HG02973 (cell line): ENCODE data around the gene F12.
A peak's percentile ranks its signal among the peaks of the same experiment; 100 is the strongest.
"Not testable (repeated sequence)": the region's sequence is repeated elsewhere in the genome, so short reads cannot be mapped to it uniquely, and the experiment has no call there.

ENCODE experiments used
- ATAC-seq: cut with Tn5 transposase; IDR thresholded peaks from one replicate; pipeline ENCODE4 v1.9.1; 2021; ENCODE audit warnings: moderate library complexity; ENCODE audit not compliant: unreplicated experiment

The F12 gene

GRCh38 chr5:177417081-177417480 lies 7.7 kb upstream of the F12 start:
- not testable (repeated sequence) for ATAC-seq

GRCh38 chr5:177414481-177414880 lies 5.1 kb upstream of the F12 start:
- no peak for ATAC-seq

- peak; percentile 51 for ATAC-seq
These were observed 3.4 kb upstream of the F12 start for GRCh38 chr5:177412603-177413233.

- no peak for ATAC-seq
These were observed 1.2 kb upstream of the F12 start for GRCh38 chr5:177410575-177410974.

- ATAC-seq: no peak
These were observed 3.6 kb downstream of the F12 start for GRCh38 chr5:177405805-177406204.

DNA sequence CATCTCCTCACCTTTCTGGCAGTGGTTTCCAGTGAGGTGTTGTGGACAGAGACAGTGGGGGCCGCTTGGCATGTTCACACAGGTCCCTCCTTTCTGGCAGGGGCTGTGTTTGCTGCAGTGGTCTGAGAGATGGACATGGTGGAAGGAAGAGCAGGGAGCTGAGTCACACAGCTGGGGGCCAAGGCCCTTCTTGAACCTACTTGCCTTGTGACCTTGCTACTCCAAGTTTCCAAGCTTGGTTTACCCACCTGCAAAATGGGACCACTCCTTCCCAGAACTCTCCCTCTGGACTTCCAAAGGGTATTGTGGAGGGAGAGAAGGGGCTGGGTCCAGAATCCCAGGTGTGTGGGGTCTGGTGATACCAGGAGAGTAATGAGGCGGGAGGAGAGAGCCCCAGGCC lies 4.1 kb downstream of the F12 start:
- no peak for ATAC-seq

DNA sequence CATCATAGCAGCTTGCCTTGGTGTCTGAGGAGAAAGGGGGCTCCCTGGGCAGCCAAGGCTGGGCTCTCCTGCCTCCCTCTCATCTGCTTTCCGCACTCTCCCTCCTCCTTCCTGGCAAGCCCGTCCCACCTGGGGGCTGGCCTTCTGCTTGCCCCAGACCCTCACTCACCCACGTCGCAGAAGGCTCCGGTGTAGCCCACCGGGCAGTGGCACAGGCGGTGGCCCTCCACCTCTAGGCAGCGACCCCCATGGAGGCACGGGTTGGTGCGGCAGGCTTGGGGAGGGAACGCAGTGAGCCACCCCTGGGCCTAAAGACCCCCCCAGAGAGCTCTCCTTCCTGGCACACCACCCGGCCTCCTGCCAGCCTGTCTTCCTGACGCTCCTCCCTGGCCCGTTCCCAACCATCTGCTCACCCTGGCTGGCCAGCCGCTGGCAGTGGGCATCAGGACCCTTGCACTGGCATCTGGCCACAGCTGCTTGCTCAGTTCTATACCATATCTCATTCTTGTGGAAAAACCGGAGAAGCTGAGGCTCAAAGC lies 4.7 kb downstream of the F12 start:
- ATAC-seq: no peak

DNA sequence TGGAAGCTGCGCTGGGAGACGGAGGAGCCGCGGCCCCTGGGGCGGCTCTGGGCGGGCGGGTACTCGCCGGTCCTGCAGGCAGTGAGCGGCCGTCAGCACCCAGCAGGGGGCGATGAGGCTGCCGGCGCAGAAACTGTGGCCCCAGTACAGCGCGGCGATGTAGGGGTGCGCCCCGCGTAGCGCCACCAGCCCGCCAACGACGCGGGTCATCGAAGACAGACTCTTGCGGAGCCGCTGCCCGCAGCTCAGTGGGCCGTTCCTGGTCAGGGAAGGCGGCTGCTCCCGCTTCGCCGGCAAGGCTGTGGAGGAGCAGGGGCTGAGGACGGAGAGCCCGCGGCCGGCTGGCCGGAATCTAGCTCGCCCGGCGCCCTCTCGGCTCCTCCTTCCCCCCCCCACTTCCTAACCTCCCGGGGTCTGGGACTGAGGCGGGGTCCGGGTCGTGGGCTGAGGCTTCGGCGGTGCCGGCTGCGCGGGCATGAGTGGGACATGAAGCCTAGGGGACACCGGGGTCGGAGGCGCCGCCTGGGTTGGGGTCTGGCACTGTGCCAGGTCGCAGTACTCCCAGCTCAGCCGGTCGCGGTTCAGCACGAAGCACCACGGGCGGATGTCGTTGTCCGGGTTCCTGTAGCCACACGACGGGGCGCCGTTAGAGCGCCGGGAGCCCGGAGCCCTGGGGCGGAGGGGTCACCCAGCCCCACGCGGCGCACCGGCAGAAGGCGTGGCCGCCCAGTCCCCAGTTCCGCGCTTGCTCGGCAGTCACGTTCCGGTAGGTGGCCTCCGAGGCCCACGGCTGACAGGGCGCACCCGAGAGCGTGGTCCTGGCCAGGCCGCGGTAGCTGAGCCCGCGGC lies 5.3 kb downstream of the F12 start:
- ATAC-seq: peak; percentile 72

GRCh38 chr5:177403102-177403791 lies 6.1 kb downstream of the F12 start:
- peak; percentile 8 for ATAC-seq

DNA sequence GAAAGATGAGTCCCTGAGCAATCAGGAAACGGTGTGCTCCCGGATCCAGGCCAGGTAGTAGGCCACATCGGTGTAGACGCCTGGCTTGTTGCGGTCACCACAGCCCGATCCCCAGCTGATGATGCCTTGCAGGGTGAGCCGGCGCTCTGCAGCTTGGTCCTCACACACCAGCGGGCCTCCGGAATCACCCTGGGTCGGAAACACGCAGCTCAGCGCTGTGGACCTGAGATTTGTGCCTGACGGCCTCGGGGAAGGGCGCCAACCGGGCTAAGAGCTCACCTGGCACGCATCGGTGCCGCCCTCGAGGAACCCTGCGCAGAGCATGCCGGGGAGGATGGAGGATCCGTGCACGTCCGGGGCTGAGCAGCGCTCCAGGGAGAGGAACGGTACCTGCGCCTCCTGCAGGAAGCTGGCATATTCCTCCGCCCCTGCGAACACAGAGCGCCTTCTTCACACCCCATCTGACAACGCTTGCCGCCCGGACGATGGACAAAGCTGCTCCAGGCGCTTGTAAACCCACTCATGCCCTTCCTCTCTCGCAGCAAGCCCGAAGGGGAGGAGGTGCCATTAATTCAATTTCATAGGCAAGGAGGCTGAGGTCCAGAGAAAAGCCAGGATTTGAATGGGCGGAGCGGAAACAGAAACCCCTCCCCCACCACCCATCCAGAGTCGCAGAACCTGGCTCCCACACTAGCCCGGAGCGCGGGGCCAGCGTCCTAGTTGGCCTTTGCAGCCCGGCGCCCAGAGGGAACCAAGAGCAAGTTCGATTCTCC lies 6.9 kb downstream of the F12 start:
- no peak for ATAC-seq

DNA sequence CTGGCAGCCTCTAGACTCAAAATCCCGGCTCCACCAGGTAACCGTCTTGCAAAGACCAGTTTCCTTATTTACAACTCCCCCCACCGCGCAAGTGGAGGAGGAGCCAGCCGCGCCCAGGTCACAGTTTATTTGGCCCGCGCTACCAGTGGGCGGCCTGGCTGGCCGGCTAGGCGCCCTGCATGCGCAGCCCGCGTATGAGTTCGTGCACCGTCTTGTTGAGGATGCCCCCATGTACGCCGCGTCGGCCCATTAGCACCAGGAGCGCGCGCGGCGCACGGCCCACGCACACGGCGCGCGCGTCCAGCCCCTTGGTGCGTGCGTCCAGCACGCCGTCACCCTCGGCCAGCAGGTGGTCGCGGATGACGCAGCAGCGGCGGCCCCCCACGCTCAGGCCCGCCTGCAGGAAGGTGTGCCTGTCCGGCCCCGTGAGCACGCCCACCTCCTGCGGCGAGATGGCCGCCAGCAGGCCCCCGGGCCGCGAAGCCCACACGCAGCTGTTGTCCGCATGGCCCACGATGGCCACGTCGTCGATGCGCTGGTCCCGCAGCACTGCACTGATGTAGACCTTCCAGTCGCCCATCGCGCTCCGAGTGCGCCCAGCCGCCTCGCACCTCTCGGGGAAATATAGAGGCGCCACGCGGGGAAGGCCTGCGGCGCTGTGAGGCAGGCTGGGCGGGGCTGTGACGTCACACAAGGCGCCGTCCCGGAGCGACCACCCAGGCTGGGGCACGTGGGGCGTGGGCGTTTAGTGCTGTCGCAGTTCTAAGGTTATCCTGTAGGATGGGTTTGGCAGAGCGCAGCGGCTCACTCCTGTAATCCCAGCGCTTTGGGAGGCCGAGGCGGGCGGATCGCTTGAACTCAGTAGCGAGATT lies 9.1 kb downstream of the F12 start, which contains the start of gene PFN3:
PFN3 (minus strand) TSS at position 665 of the 872 bp plus-strand sequence; CDS start at position 580, 85 bp downstream.
- no peak for ATAC-seq

DNA sequence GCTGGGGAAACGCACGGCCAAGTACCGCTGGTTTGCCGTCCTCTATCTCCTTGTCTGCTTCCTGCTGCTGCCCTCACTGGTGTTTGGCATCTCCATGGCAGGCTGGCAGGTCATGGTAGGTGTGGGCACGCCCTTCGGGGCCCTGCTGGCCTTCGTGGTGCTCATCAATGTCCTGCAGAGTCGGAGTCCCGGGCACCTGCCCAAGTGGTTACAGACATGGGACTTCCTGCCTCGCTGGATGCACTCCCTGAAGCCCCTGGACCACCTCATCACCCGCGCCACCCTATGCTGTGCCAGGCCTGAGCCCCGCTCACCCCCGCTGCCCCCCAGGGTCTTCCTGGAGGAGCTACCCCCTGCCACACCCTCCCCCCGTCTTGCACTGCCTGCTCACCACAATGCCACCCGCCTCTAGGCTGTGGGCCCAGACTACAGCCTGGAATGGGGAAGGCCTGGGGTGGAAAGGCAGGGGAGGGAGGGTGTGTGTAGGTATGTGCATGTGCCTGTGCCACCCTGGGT lies 11.4 kb downstream of the F12 start:
- ATAC-seq: no peak

DNA sequence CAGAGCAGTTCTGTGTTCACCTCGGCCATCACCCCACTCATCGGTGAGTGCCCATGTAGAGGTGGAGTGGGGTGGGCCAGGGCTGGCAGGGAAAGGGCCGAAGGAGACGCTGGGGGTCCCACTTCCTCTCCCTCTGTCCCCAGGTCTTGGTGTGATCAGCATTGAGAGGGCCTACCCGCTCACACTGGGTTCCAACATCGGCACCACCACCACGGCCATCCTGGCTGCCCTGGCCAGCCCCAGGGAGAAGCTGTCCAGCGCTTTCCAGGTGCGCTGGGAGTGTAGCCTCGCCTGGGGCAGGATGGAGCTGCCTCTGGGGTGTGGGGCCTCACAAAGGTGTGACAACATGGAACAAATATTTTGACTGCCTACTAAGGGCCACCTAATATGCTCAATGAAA lies 12.6 kb downstream of the F12 start:
- no peak for ATAC-seq

DNA sequence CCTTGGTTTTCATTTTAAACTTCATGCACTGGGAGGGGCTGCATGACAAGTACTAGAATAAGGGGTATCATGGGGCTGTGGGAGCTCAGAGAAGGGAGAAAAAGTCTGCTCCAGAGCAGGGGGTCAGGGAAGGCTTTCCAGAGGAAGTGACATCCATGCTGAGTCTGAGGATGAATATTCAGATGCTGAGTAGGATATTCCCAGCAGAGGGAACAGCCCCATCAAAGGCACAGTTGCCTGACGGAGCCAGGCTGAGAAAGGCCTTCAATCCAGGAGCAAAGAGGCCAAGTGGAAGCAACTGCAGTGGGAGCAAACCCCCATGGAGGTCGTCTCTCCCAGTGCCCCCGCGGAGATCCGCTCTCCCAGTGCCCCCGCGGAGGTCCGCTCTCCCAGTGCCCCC lies 13.3 kb downstream of the F12 start:
- ATAC-seq: no peak

DNA sequence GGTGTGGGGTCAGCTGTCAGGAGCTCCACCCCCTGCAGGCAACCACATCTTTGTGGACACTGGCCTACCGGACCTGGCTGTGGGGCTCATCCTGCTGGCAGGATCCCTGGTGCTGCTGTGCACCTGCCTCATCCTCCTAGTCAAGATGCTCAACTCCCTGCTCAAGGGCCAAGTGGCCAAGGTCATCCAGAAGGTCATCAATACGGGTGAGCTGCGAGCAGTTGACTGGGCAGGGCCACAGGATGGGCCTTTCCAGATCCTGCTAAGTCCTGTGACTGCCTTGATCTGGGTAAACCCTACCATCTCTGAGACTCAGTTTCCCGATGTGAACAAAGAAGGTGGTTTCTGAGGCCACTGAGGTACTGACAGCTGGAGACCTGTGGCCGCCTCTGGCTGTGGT lies 15.4 kb downstream of the F12 start:
- ATAC-seq: no peak

- no peak for ATAC-seq
These were observed 16.1 kb downstream of the F12 start for GRCh38 chr5:177393206-177393765.

GRCh38 chr5:177392765-177393164 lies 16.6 kb downstream of the F12 start:
- ATAC-seq: no peak

DNA sequence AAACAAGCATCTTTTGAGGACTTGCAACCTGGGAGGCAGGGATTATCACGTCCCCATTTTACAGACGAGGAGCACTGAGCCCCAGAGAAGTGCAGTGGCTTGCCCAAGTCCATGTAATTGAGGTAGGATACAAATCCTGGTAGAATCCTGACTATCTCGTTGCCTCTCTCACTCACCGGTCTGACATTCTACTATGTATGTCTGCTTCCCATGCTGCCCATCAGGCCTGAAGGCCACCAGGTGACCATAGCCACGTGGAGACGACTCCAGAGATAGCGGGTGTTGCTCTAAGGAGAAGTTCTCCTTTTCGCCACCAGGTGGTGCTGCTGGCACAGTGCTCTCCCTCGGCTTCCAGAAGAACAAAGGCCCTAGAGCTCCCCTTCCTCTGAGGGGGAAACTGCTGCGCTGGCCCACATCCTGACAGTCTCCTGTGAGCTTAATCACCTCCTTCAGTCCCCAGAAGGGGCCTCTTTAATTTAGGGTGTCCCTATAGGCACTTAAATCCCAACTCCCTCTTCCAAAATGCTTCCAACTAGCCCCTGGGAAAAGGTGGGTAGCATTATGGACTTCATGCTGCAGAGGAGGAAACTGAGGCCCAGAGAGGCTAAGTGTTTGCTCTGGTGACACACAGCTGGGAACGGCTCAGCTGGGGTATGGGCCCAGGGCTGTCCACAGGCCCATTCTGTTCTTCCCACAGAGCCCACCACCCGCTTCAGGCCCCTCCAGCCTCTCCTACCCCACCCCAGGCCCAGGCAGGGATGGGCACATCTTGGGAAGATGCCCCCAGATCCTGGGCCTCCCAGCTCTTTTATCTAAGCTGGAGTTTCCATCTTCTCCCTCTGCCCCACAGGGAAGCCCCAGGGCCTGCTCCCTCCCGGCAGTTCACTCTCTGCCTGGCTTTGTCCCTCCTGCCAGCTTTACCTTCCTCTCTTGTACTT lies 18.7 kb downstream of the F12 start:
- ATAC-seq: peak; percentile 59
